GM19328 (cell line): ENCODE data around the gene CCL20.

ENCODE experiments used
- ATAC-seq: cut with Tn5 transposase; IDR thresholded peaks from one replicate; pipeline ENCODE4 v1.9.1; 2021; ENCODE audit warnings: mild to moderate bottlenecking, moderate library complexity; ENCODE audit not compliant: unreplicated experiment

CCL20 gene

DNA sequence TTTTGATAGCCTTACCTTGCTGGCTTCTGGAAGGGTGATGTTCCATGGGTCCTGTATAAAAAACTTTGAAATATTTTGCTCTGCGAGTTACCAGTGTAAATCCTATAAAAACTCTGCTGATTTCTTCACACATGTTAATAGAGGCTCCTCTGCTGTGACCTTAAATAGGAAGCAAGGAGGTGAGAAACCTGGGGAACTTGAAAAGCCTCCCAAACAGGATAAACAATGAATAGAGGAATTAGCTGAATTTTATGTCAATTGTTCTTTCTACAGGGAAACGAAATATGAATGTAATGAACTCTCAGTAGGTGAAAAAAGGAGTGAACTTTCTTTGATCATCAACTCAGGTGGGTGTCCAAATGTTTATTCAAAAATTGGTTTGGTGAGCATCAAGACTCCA, 10.8 kb upstream of the CCL20 start:
- no peak for ATAC-seq

DNA sequence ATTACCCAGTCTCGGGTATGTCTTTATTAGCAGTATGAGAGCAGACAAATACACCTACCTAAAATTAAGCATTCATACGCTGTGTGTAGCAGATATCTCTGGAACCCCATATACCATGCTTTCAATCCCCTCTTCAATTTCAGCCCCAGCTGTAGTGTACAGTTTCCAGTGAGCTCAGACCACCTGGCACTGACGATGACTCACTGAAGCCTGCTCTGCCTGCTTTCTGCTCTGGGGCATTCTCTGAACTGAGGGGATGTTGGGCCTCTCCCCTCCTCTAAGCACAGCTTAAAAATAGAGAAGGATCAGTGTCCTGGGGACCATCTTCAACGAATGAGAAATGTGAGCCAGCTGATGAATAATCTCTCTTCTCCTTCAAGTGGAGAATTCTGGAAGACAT, 8.7 kb upstream of the CCL20 start:
- ATAC-seq = no peak

DNA sequence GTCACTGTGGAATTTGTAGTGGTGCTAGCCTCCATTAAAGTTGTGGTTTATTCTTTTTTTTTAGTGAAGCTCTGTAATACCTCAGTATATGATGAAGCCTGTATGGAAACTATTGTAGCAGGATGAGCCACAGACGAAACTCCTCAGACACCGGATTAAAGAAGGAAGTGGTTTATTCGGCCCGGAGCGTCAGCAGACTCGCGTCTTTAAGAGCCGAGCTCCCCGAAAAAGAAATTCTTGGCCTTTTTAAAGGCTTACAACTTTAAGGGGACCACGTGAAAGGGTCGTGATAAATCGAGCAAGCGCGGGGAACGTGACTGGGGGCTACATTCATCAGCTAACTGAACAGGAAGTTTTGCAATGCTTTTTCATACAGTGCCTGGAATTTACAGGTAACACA, 8.1 kb upstream of the CCL20 start:
- ATAC-seq = no peak

- ATAC-seq = no peak
Observed at GRCh38 chr2:227808936-227809335, 4.7 kb upstream of the CCL20 start.

DNA sequence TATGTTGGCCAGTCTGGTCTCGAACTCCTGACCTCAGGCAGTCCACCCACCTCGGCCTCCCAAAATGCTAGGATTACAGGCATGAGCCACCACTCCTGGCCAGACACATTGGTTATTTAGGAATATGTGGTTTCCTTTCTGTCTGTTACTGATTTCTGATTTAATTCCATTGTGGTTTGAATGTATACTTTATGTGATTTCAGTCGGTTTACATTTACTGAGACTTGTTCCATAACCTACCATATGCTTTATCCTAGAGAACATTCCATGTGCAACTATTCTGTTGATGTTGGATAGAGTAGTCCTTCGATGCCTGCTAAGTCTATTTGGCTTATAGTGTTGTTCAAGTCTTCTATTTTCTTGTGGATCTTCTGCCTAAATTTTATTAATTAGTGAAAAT, 1.6 kb upstream of the CCL20 start:
- ATAC-seq = no peak

DNA sequence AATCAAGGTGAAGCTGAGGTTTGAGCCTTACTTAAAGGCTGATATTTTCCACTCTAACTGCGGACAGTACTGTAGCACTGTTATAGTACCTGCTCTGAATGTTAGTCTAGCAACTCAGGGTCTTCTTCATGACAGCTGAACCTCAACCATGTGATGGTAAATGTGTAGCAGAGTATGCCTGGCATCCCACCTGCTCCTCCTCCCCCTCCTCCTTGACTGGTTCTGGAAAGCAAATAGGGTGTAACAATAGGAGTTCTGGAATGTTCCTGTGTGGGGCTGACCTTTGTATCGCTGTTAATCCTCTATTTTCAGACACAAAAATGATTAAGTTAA, 447 bp upstream of the CCL20 start:
- no peak for ATAC-seq

DNA sequence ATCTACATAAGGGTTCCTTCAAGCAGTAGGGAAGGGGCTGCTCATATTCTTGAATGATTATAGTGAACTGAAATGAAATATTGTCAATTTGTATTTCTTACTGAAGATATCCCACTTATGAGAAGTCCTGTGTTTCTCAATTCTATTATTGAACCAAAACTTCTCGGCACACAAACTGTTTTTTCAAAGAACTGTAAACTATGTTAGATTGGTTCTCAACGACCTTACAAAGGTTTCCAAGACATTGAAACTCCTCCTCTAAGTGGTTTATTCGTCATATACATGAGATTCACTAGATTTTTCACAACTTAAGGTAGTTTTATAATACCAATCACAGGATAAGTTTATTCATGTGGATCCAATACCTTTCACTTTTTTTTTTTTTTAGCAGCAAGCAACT, 1.4 kb downstream of the CCL20 start:
- ATAC-seq = no peak

GRCh38 chr2:227816507-227817294, 3.1 kb downstream of the CCL20 start:
- ATAC-seq = no peak

DNA sequence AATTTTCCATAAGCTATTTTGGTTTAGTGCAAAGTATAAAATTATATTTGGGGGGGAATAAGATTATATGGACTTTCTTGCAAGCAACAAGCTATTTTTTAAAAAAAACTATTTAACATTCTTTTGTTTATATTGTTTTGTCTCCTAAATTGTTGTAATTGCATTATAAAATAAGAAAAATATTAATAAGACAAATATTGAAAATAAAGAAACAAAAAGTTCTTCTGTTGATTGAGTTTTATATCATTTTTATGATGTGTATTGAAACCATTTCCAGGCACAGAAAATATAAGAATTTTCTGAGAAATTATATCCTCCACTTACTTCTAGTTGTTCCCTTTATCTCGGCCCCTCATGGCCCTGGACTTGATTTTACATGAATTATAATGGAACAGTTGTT, 3.7 kb downstream of the CCL20 start:
- no peak for ATAC-seq

DNA sequence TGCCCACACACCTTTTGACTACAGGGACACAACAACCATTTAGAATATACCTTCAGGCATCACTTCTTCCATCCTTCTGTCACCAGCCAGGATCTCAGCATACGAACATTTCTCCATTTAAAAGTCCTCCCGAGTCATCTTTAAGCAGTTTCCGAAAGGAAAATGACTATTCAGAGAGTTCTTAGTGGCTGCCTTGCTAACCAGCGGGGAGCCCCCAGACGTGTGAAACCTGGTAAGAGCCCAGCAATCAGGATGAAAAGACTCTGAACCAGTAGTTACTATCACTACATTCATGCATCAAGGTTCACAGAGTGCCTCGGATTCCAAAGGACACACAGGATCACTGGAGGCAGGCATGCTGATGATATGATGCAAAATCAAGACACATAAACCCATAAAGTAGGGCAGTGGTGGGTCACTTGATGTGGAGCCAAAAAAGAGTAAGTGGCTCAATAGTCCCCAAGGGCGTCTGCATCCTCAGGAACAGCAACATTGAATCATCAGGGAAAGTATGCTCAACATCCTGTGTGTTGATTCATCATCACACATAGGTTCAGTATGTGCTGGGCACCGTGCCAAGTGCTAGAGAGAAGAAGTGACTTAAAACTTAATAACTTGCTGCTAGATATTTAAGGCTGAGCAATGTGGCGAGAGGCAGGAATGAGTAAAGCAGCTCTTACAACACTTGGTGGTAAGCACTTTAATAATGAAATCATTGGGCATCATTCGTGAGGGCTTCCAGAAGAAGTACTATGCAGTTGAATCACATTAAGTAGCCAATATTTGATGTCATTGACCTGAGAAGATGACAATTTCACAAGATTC, 4.4 kb downstream of the CCL20 start:
- no peak for ATAC-seq

GRCh38 chr2:227818675-227819397, 5.2 kb downstream of the CCL20 start:
- ATAC-seq = no peak

- no peak for ATAC-seq
Observed at GRCh38 chr2:227819398-227819697, 5.7 kb downstream of the CCL20 start.

DNA sequence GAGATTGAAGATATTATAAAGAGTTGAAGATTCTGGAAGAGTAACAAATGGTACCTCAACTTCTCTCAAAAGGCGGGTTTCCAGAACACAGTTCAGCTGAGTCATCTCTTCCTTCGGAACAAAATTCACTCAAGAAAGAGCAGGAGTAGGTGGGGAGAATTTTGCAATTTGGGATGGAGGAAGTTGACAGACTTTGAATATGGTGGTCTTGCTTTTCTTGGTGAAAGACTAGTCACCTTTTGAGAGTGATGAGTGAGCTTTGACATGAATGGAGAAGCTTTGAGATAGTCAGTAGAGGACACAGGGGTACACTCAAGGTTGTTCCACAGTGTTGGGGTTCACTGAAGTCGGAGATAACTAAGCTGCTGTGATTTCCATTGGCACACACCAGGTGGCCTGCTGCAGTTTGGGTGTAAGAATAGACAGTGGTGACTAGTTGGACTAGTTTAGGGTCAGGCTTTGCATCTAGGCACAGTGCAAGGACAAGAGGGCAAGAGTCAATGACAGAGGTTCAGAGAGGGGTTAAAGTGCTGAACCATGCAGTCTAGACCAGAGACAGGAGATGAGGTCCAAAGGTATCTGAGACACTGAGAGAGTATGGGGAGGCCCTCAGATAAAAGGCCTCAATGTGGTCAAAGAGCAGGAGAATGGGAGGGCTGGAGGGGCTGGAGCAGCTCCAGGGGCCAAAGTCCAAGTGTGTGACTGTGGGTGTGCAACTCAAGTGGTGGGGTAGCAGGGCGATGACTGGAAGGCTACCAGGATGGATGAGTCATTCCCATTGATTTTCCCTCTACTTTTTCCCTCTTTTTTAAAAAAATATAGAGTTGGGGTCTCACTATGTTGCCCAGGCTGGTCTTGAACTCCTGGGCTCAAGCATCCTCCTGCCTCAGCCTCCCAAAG, 7.7 kb downstream of the CCL20 start:
- no peak for ATAC-seq

DNA sequence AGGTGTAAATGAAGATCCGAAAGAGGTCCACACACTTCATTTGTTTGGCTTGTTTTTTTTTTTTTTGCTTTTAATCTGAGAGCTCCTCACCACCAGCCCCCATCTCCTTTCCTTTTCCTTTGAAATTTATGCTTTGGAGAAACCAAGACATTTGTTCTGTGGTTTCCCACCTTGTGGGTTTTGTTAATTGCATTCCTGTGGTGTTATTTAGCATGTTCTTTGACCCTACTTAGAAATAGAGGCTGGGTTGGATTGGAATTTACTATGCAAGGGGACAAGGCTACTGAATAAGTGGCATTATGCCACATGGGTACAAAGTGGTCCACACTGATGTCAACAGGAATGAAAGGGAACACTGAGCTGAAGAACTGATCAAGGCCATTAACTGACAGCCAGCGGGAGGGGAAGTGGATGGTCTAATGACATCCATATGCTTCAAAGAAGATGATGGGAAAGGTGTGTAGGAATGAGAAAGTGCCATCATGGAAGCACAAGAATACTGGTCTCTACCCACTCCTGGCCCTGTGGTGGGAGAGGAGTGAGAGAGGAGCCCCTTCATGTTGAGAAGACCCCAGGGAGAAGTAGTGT, 8.9 kb downstream of the CCL20 start:
- ATAC-seq = no peak

DNA sequence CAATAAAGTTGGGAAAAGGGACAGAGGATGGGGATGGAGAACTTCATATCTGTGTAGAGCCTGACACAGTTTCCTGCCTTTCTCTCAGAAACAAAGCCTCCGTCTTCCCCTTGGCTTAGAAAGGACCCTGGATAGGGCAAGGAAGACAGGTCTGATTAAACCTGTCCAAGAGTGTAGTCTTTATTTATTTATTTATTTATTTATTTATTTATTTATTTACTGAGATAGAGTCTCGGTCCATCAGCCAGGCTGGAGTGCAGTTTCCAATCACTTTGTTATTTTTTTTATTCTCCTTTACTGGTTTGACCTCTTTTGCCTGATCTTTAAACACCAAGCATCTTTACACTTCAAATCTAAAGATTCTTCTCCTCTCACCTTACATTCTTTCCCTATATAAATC, 10.3 kb downstream of the CCL20 start:
- ATAC-seq = no peak

DNA sequence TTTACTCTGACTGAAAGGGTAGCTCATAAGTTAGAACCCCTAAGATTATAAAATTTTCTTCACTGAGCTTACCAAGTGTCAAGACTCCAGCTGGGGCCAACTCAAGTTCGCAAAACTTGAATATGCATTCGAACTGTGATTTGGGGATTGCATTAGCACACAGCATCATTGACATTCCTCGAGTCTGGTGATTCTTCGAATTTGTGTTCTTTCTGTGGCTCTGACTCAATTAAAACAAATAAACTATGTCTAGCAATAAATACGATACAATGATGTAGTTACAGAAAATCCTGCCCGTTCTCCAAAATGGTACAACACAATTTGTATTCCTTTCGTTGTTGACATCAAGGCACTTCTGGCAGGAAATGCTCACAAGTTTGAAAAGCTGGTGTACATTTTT, 11.1 kb downstream of the CCL20 start:
- no peak for ATAC-seq

DNA sequence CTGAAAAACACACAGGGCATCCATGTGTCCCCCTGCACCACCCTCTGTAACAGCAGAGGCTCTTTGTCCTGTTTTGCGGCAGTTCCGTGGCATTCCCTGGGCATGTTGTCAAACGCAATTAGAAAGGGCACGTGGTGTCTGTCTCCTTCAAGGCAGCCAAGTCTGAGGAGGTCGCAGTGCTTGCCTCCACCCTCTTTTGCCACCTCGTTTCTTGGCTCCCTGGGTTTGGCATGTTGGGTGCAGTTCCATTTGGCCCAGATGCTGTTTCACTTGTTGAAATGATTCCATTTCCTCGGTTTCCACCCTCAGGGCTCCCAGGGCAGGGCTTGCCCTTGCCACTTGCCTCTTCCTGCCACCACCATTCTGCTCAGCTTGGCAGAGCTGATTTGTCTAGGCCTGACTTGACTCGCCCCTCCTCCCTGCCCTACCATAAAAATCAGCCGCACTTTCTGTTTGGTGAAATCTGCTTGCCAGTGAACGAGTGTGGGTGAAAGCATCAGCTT, 12.4 kb downstream of the CCL20 start:
- no peak for ATAC-seq

DNA sequence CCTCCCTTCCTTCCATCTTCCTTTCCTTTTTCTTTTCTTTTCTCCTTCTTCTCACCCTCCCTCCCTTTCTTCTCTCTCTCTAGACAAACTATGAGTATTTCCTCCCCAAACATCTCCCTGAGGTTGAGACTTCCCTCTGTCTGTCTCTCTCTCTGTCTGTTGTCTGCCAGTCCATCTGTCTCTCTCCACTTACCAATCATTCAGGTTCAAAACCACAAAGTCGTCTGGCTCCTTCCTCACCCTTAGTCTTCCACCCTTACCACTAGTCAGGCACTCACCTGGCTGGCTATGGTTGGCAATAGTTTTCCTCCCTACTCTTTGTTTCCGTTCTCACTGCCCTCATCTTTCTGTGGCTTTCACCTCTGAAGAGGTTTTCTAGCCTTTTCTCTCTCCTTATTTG, 12.9 kb downstream of the CCL20 start:
- ATAC-seq = no peak

- no peak for ATAC-seq
Observed at GRCh38 chr2:227827143-227827542, 13.5 kb downstream of the CCL20 start.

DNA sequence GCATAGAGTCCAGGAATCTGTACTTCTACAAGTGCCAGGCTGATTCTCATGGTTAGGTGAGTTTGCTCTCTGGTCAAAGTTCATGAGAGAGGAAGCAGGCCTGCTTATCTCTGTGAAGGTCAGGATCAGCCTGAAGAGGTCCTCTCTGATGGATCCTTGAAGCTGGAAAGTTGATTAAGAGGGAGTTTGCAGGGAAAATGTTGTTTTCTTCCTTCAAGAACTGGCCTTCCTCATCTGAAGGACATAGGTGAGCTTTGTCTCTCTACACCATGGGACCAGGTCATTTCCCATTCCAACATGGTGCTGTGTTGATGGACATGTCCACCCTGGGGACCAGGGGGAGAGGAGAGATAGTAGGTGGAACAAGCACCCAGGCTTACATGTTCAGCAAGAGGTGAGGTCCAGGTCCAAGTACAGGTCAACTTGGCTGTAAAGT, 14.9 kb downstream of the CCL20 start:
- ATAC-seq = no peak
